ENCODE data around the gene HTN3.
"Not testable (repeated sequence)": the region's sequence is repeated elsewhere in the genome, so short reads cannot be mapped to it uniquely, and the experiment has no call there.

HTN3 gene

DNA sequence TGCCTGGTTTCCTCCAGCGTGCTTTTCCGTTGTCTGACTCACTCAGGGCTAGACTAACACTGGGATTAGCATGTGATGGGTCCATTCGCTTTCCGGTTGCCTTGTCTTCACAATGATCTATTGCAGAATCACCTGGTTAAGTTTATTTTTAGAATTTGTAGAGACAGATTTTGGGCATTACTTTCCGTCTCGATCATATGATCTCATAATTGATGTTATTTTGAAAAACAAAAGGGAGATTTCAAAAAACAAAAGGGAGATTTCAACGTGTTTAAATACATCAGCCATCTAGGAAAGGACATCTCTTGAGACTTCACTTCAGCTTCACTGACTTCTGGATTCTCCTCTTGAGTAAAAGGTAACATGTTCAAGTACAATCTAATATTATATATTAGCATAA, at the start of gene HTN3:
TSS of gene HTN3 (plus strand) at position 301 of the 400 bp plus-strand sequence. CDS start 2,282 bp downstream, outside the sequence.
- in situ Hi-C loops (cut with MboI; ENCODE audit: low pct_unique_long_range_greater_than_20kb, low sequenced_read_pairs, unreplicated experiment); DNase-seq (ENCODE audit: low spot score): not testable (repeated sequence)

DNA sequence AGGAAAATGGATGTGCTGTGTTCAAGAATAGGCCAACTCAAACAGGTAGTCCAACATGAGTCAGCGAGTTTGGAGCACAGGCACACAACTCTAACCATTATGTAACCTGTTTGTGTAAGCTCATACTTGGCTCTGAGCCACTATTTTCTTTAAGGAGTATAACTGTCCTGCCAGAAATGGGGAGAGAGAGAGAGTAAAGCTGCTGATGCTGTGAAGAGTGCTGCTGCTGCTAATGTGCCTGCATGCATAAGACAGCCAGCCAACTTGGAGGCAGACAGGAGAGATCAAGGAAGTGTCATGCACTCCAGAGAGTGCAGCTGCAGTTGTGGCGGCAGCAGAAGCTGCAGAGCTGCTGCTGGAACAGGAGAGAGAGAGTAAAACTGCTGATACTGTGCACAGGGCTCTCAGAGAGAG, 44.2 kb upstream of the HTN3 start:
- no peak for DNase-seq (ENCODE audit: low spot score)
- TF ChIP-seq, protein P1, sequence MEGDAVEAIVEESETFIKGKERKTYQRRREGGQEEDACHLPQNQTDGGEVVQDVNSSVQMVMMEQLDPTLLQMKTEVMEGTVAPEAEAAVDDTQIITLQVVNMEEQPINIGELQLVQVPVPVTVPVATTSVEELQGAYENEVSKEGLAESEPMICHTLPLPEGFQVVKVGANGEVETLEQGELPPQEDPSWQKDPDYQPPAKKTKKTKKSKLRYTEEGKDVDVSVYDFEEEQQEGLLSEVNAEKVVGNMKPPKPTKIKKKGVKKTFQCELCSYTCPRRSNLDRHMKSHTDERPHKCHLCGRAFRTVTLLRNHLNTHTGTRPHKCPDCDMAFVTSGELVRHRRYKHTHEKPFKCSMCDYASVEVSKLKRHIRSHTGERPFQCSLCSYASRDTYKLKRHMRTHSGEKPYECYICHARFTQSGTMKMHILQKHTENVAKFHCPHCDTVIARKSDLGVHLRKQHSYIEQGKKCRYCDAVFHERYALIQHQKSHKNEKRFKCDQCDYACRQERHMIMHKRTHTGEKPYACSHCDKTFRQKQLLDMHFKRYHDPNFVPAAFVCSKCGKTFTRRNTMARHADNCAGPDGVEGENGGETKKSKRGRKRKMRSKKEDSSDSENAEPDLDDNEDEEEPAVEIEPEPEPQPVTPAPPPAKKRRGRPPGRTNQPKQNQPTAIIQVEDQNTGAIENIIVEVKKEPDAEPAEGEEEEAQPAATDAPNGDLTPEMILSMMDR (IDR thresholded peaks at IDR 0.05; ENCODE audit: extremely low read depth, insufficient read depth, missing control alignments): no peak
- in situ Hi-C loops (cut with MboI; ENCODE audit: low pct_unique_long_range_greater_than_20kb, low sequenced_read_pairs, unreplicated experiment): no loop called here

DNA sequence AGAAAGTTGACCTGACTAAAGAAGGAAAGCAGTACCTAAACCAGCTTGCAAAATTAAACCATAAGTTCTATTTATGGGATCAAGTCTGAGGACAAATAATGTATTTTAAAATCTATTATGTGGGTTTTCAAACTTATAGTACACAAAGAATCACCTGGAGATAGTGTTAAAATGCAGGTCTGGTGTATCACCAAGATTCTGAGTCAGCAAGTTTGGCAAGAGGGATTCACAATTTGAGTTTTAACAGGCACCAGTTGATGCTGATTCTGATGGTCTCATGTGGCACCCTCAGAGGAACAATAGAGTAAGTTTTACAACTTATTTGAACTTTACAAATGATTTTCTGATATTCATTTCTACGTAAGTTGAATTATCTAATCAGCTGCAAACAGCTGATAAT, 41.6 kb upstream of the HTN3 start:
- TF ChIP-seq, protein P1 (IDR thresholded peaks at IDR 0.05; ENCODE audit: extremely low read depth, insufficient read depth, missing control alignments): no peak
- in situ Hi-C loops (cut with MboI; ENCODE audit: low pct_unique_long_range_greater_than_20kb, low sequenced_read_pairs, unreplicated experiment): no loop called here
- DNase-seq (ENCODE audit: low spot score): no peak

DNA sequence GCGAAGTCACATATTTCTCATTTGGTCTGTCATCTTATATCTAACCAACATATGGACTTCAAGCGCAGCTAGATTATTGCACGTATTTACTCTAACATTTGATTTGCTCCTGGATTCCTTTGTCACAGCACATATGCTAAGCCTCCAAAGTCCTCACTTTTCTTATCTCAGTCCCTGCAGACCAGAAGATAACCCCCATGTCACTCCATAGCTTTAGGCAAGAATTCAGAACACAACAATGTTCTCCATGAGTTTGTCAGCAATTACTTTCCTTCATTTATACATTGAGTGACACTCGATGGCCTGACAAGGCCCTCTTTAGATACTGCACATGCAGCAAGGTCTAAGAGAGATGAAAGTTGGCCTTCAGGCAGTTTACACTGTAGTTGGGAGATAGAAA, 37.2 kb upstream of the HTN3 start:
- TF ChIP-seq, protein P1 (IDR thresholded peaks at IDR 0.05; ENCODE audit: extremely low read depth, insufficient read depth, missing control alignments): no peak
- in situ Hi-C loops (cut with MboI; ENCODE audit: low pct_unique_long_range_greater_than_20kb, low sequenced_read_pairs, unreplicated experiment): no loop called here
- no peak for DNase-seq (ENCODE audit: low spot score)

DNA sequence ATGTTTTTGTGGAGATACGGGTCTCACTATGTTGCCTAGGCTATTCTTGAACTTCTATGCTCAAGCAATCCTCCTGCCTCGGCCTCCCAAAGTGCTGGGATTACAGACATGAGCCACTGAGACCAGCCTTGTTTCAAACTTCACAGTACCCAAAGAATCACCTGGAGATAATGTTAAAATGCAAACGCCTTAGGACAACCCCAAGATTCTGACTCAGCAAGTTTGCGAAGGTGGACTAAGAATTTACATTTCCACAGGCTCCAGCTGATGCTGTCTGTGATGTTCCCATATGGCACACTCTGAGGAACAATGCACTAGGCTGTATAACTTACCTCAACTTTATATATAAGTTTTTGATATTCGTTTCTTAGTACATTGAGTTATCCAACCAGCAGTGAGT, 33.5 kb upstream of the HTN3 start:
- in situ Hi-C loops (cut with MboI; ENCODE audit: low pct_unique_long_range_greater_than_20kb, low sequenced_read_pairs, unreplicated experiment): no loop called here
- DNase-seq (ENCODE audit: low spot score): no peak
- TF ChIP-seq, protein P1 (IDR thresholded peaks at IDR 0.05; ENCODE audit: extremely low read depth, insufficient read depth, missing control alignments): no peak

DNA sequence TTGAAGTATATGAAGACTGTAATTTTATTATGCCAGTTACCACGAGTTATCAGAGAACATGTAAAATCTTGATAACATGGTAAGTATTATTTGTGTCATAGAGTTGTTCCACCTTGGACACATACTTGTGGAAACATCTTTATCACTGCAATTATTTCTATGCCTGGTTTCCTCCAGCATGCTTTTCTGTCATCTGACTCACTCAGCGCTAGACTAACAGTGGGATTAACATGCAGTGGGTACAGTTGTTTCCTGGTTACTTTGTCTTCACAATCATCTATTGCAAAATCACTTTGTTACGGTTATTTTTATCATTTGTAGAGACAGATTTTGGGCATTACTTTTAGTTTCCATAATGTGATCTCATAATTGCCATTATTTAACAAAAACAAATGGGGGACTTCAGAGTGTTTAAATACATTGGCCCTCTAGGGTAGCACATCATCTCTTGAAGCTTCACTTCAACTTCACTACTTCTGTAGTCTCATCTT, 32.7 kb upstream of the HTN3 start, which contains the start of gene STATH:
TSS of gene STATH (plus strand) at position 441 of the 491 bp plus-strand sequence. CDS start 2,472 bp downstream, outside the sequence.
- DNase-seq (ENCODE audit: low spot score): no peak
- TF ChIP-seq, protein P1 (IDR thresholded peaks at IDR 0.05; ENCODE audit: extremely low read depth, insufficient read depth, missing control alignments): no peak
- in situ Hi-C loops (cut with MboI; ENCODE audit: low pct_unique_long_range_greater_than_20kb, low sequenced_read_pairs, unreplicated experiment): no loop called here

DNA sequence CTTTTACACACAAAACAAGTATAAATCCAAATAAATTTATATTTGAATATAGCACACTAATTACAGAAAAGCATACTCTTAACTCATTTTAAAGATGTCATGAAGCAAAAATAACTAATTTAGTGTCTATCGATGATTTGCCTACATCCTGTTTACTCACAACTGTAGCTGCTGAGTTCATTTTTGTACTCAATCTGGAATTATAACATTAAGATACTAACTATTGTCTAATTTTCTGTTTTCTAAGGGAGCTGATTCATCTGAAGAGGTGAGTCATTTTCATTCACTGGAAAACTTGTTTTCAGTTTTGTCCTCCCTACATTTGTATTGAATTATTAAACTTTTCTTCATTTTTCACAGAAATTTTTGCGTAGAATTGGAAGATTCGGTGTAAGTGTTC, 28.8 kb upstream of the HTN3 start:
- TF ChIP-seq, protein P1 (IDR thresholded peaks at IDR 0.05; ENCODE audit: extremely low read depth, insufficient read depth, missing control alignments): no peak
- no peak for DNase-seq (ENCODE audit: low spot score)
- in situ Hi-C loops (cut with MboI; ENCODE audit: low pct_unique_long_range_greater_than_20kb, low sequenced_read_pairs, unreplicated experiment): no loop called here

Data from GM13977 (cell line).